H1 (cell line): ENCODE results near the gene KLRC2. TPM values are rescaled to one million over a fixed set of nuclear protein-coding genes. Genes with fewer than 3 reads are reported as not detected.

Experiments used
- polyA plus RNA-seq, 7 experiments: library from polyadenylated mRNA; depleted of rRNA in 3 of 7; stranded (reverse) in 5 of 7; unstranded in 2 of 7; fragments of >200 nt in 5 of 7; fragments of 200-250 nt in 2 of 7; gene quantifications; 1 replicate in 5 of 7; 2 replicates in 1 of 7; 4 replicates in 1 of 7; pipeline versions ENCODE4 v1.2.1 to v1.2.3, GENCODE V29; 2011 to 2013; ENCODE audit warnings: missing spikeins in 2 of 7, mixed read lengths in 2 of 7
- total RNA-seq: library from RNA; stranded (reverse); fragmentation: NEBNext Ultra II Directional; extraction: Animal tissue kit (Norgen Biotek cat#: 25700); gene quantifications from 2 replicates; pipeline ENCODE4 v1.2.1, GENCODE V29; 2021
- TF ChIP-seq, protein P1 (sequence below): IDR thresholded peaks from 2 replicates; pipeline ENCODE4 v1.6.1; 2012; ENCODE audit warnings: low read length, inconsistent platforms

Gene KLRC2
- total and polyA plus RNA-seq, 2 of the 8 experiments (the other 6 are each of a cell fraction or from before 2014, with no cell fraction given) = not detected

DNA sequence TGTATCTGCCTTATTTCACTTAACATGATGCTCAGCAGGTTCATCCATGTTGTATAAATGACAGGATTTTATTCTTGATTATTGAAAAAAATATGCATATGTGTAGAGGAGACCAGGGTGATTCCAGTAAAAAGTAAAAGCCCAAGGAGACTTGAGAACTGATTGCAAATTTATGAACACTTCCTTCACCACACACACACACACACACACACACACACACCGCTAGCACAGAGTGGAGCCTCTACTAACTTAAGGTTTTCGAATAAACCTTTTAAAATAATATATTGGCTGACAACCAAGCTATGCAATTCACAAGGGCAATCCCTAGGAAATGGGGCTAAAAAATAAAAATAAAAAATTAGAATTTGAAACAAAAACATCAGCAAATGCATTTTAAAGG lies 37.6 kb downstream of the KLRC2 start (continued):
- TF ChIP-seq, protein P1, sequence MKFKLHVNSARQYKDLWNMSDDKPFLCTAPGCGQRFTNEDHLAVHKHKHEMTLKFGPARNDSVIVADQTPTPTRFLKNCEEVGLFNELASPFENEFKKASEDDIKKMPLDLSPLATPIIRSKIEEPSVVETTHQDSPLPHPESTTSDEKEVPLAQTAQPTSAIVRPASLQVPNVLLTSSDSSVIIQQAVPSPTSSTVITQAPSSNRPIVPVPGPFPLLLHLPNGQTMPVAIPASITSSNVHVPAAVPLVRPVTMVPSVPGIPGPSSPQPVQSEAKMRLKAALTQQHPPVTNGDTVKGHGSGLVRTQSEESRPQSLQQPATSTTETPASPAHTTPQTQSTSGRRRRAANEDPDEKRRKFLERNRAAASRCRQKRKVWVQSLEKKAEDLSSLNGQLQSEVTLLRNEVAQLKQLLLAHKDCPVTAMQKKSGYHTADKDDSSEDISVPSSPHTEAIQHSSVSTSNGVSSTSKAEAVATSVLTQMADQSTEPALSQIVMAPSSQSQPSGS = no peak
